CD4-positive, alpha-beta T cell (primary cell): ENCODE data around the gene WDR75. TPM values are rescaled to one million over a fixed set of nuclear protein-coding genes. Genes with fewer than 3 reads are reported as not detected.

Experiments used
- ATAC-seq: fragments of 200-7000 bp; cut with Tn5 transposase; one replicate; pipeline ENCODE4 v1.10.0; 2022; ENCODE audit warnings: mild to moderate bottlenecking; ENCODE audit not compliant: poor library complexity
- CTCF ChIA-PET: fragments of 350-600 bp; sonication (Branson Sonifier 250); formaldehyde crosslinking; loops from one replicate; lab custom pipeline; 2021; ENCODE audit warnings: antibody characterized with exemption, inconsistent platforms; lab: Charles Lee
- POLR2A ChIA-PET: fragments of 350-600 bp; sonication (Branson Sonifier 250); formaldehyde crosslinking; loops from one replicate; lab custom pipeline; 2021; ENCODE audit warnings: antibody characterized with exemption, inconsistent platforms; lab: Charles Lee
- DNase-seq, 14 experiments: peaks; one replicate each; pipeline ENCODE4 v3.0.0-alpha.2; 2013 to 2020; ENCODE audit warnings: mixed read lengths in 2 of 14
- H3K27ac ChIP-seq, 2 donors: one replicate each; pipeline versions ENCODE4 v1.5.1 to v1.7.0; 2013; ENCODE audit warnings: low read length in 2 of 2, low read depth in 1 of 2, mild to moderate bottlenecking in 1 of 2
- H3K27me3 ChIP-seq, 2 experiments: 1 replicate in 1 of 2; 2 replicates in 1 of 2; pipeline versions ENCODE4 v1.6.1 to v1.7.0; 2013; ENCODE audit warnings: low read length in 2 of 2, control low read depth in 1 of 2, mild to moderate bottlenecking in 1 of 2, moderate library complexity in 1 of 2; ENCODE audit not compliant: insufficient read depth in 2 of 2, control insufficient read depth in 1 of 2
- H3K36me3 ChIP-seq: one replicate; pipeline ENCODE4 v1.6.1; 2013; ENCODE audit warnings: low read length, control low read depth; ENCODE audit not compliant: insufficient read depth
- H3K4me1 ChIP-seq: one replicate; pipeline ENCODE4 v1.6.1; 2013; ENCODE audit warnings: low read length, control low read depth; ENCODE audit not compliant: insufficient read depth
- H3K4me3 ChIP-seq: one replicate; pipeline ENCODE4 v1.5.1; 2013; ENCODE audit warnings: mild to moderate bottlenecking, low read length, moderate library complexity
- H3K9me3 ChIP-seq, 2 experiments: 1 replicate in 1 of 2; 2 replicates in 1 of 2; pipeline versions ENCODE4 v1.6.1 to v1.7.0; 2013; ENCODE audit warnings: low read length in 2 of 2, mild to moderate bottlenecking in 2 of 2, control low read depth in 1 of 2, moderate library complexity in 1 of 2; ENCODE audit not compliant: control insufficient read depth in 1 of 2, insufficient read depth in 1 of 2
- H3K27ac Mint-ChIP-seq: one replicate; pipeline ENCODE4 v1.8.0; 2020; ENCODE audit warnings: mixed read lengths
- H3K27me3 Mint-ChIP-seq: one replicate; pipeline ENCODE4 v1.8.0; 2021; ENCODE audit warnings: mixed read lengths
- H3K36me3 Mint-ChIP-seq: one replicate; pipeline ENCODE4 v1.8.0; 2021; ENCODE audit warnings: low read depth, mixed read lengths
- H3K4me1 Mint-ChIP-seq: one replicate; pipeline ENCODE4 v1.8.0; 2021; ENCODE audit warnings: low read depth, mixed read lengths
- H3K4me3 Mint-ChIP-seq: one replicate; pipeline ENCODE4 v1.8.0; 2020; ENCODE audit warnings: mild to moderate bottlenecking, mixed read lengths
- H3K9me3 Mint-ChIP-seq: one replicate; pipeline ENCODE4 v1.8.0; 2020; ENCODE audit warnings: mixed read lengths
- intact Hi-C, 2 experiments: fragments of 100-400 bp; cut with DNase I in 1 of 2; cut with micrococcal nuclease in 1 of 2; formaldehyde crosslinking; loops; one replicate each; pipeline versions ENCODE4 v1.15.1 to v1.9.0; 2023 to 2025; cut with DNase I, micrococcal nuclease
- total RNA-seq, 174 experiments: library from RNA in 2 of 174; stranded (reverse) in 2 of 174; gene quantifications; one replicate each; pipeline ENCODE4 v1.2.3 and lab custom pipeline; 2021 to 2026
- TF ChIP-seq, protein P1 (sequence below): fragments of 200-600 bp; IDR thresholded peaks from one replicate; pipeline ENCODE4 v1.8.0; 2022; ENCODE audit warnings: antibody characterized with exemption, mild to moderate bottlenecking

Gene WDR75
- total RNA-seq, 2 experiments from 2014 or later: 38.1 to 45.3 TPM

DNA sequence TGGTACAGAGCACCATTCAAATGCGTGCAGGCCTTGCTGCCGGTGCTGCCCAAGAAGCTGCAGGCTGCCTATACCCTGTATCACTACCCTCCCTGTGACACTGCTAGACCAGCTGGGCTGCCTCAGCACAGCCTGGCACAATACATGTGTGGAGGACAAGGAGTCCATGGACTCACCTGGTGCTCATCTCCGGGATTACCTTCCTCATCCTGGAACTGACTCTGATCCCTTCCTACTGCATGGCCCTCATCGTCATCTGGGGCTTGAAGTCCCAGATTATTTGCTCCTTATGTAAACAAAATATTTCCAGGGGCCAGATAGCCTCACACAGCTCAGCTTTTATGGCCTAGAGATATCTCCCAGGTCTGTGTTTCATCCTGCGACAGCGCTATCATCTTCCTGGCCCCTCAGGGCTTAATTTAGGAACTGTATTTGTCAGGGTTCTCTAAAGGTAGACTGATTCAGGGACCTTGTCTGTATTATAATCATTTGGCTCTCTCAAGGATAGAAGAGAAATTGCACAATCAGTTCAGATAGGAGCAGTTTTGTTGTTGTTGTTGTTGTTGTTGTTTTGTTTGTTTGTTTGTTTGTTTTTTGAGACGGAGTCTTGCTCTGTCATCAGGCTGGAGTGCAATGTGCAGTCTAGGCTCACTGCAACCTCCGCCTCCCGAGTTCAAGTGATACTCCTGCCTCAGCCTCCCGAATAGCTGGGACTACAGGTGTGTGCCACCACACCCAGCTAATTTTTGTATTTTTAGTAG lies 42.9 kb downstream of the WDR75 start:
- Mint-ChIP-seq H3K36me3 (no peaks in the 10 kb centered on the region), H3K9me3 (no peaks in the 10 kb centered on the region), H3K4me1 (no peaks in the 10 kb centered on the region), H3K4me3 (no peak overlapping the region), H3K27ac (no peak overlapping the region), H3K27me3 (no peaks in the 10 kb centered on the region)
- CTCF ChIA-PET: no interaction called here
- Histone ChIP-seq H3K36me3 (no peaks in the 10 kb centered on the region), H3K4me3 (no peak overlapping the region), H3K27me3 (peaks cover 0 to 2% of the 10 kb centered on the region in 2 experiments), H3K9me3 (no peaks in the 10 kb centered on the region), H3K4me1 (no peaks in the 10 kb centered on the region), H3K27ac (no peak overlapping the region)
- DNase-seq: no peak
- POLR2A ChIA-PET: no interaction called here
- intact Hi-C loops: no loop called here
- no peak for ATAC-seq
- TF ChIP-seq, protein P1, sequence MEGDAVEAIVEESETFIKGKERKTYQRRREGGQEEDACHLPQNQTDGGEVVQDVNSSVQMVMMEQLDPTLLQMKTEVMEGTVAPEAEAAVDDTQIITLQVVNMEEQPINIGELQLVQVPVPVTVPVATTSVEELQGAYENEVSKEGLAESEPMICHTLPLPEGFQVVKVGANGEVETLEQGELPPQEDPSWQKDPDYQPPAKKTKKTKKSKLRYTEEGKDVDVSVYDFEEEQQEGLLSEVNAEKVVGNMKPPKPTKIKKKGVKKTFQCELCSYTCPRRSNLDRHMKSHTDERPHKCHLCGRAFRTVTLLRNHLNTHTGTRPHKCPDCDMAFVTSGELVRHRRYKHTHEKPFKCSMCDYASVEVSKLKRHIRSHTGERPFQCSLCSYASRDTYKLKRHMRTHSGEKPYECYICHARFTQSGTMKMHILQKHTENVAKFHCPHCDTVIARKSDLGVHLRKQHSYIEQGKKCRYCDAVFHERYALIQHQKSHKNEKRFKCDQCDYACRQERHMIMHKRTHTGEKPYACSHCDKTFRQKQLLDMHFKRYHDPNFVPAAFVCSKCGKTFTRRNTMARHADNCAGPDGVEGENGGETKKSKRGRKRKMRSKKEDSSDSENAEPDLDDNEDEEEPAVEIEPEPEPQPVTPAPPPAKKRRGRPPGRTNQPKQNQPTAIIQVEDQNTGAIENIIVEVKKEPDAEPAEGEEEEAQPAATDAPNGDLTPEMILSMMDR: no peak

DNA sequence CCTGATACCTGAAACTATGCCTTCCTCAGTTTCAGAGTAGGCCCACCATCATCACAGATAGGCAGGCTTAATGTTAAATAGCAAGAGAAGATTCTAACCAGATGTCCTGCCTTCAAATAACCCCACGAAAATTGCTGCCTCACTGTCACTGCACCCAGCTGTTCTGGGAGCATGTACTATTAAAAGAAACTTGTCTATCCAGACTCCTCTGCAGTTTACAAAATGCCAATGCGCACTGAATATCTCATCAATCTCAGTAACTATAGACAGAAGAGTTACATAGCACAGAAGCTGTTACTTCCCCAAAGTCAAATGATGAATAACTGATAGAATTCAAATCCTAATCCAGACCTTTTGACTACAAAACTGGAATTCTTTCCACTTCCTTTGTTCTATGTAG lies 43.9 kb downstream of the WDR75 start:
- Histone ChIP-seq H3K27me3 (peaks cover 0 to 2% of the 10 kb centered on the region in 2 experiments), H3K9me3 (no peaks in the 10 kb centered on the region), H3K4me1 (no peaks in the 10 kb centered on the region), H3K4me3 (no peak overlapping the region), H3K27ac (no peak overlapping the region), H3K36me3 (no peaks in the 10 kb centered on the region)
- POLR2A ChIA-PET: no interaction called here
- Mint-ChIP-seq H3K9me3 (no peaks in the 10 kb centered on the region), H3K27me3 (no peaks in the 10 kb centered on the region), H3K4me1 (no peaks in the 10 kb centered on the region), H3K36me3 (no peaks in the 10 kb centered on the region), H3K4me3 (no peak overlapping the region), H3K27ac (no peak overlapping the region)
- TF ChIP-seq, protein P1: no peak
- intact Hi-C loops: no loop called here
- DNase-seq (no peak), ATAC-seq (no peak)
- CTCF ChIA-PET: no interaction called here

GRCh38 chr2:189486237-189486770 lies 45.0 kb downstream of the WDR75 start:
- Mint-ChIP-seq H3K36me3 (no peaks in the 10 kb centered on the region), H3K9me3 (no peaks in the 10 kb centered on the region), H3K4me3 (no peak overlapping the region), H3K27ac (no peak overlapping the region), H3K4me1 (no peaks in the 10 kb centered on the region), H3K27me3 (no peaks in the 10 kb centered on the region)
- no peak for DNase-seq
- POLR2A ChIA-PET: no interaction called here
- no peak overlapping the region for H3K27ac ChIP-seq
- CTCF ChIA-PET: interaction anchor here (1.4 kb wide), 1 partner anchor 18 kb away, joined by 4 read pairs; no protein-coding TSS in a partner anchor
- H3K36me3 ChIP-seq: no peaks in the 10 kb centered on the region
- no peak overlapping the region for H3K4me3 ChIP-seq
- intact Hi-C loops: no loop called here
- H3K4me1 ChIP-seq: no peaks in the 10 kb centered on the region
- no peak for ATAC-seq
- no peaks in the 10 kb centered on the region for H3K9me3 ChIP-seq
- peaks cover 0 to 2% of the 10 kb centered on the region in 2 experiments for H3K27me3 ChIP-seq
- TF ChIP-seq, protein P1: no peak
